Body of pancreas (tissue), 4 donors: ENCODE results near the gene SLC29A2. TPM values are rescaled to one million over a fixed set of nuclear protein-coding genes. Genes with fewer than 3 reads are reported as not detected.

Experiments
- ATAC-seq: fragments of 150-250 bp; one replicate; pipeline ENCODE4 v1.9.1; 2016
- DNase-seq, 4 donors: peaks; one replicate each; pipeline ENCODE4 v3.0.0-alpha.2; 2019
- H3K27ac ChIP-seq, 4 donors: fragments of 200-600 bp; sonication (generic); 1 replicate in 3 of 4; 2 replicates in 1 of 4; pipeline versions ENCODE4 v1.5.1 to v1.6.1; 2016 to 2019; ENCODE audit warnings: mild to moderate bottlenecking in 1 of 4, mixed read lengths in 1 of 4, moderate library complexity in 1 of 4
- H3K27me3 ChIP-seq, 2 donors: fragments of 200-600 bp; sonication (generic); one replicate each; pipeline ENCODE4 v1.6.0; 2016; ENCODE audit warnings: mild to moderate bottlenecking in 1 of 2
- H3K36me3 ChIP-seq, 2 donors: fragments of 200-600 bp; sonication (generic); replicated peaks in 1 of 2; 2 replicates each; pipeline ENCODE4 v1.5.1; 2016; ENCODE audit warnings: low read depth in 2 of 2; ENCODE audit not compliant: insufficient read depth in 1 of 2
- H3K4me1 ChIP-seq: fragments of 200-600 bp; sonication (generic); one replicate; pipeline ENCODE4 v1.6.0; 2016
- H3K4me3 ChIP-seq, 2 donors: fragments of 200-600 bp; sonication (generic); 1 replicate in 1 of 2; 2 replicates in 1 of 2; pipeline ENCODE4 v1.5.1; 2016 to 2019
- H3K9me3 ChIP-seq, 3 donors: fragments of 200-600 bp; sonication (generic); 1 replicate in 2 of 3; 2 replicates in 1 of 3; pipeline ENCODE4 v1.5.1; 2016
- POLR2A ChIP-seq, 3 donors: fragments of 450-650 bp; IDR thresholded peaks; one replicate each; pipeline ENCODE4 v1.6.1; 2016; ENCODE audit warnings: antibody characterized with exemption in 3 of 3, mild to moderate bottlenecking in 2 of 3
- WGBS, 2 donors: methylation state at CpG; one replicate each; pipeline ENCODE4 v1.1.5; 2017; 5-methylcytosine and 5-hydroxymethylcytosine counted together
- intact Hi-C: fragments of 100-400 bp; cut with DNase I; formaldehyde crosslinking; loops from one replicate; pipeline ENCODE4 v1.15.1; 2023
- total RNA-seq, 2 donors: library from RNA; depleted of rRNA; stranded (reverse); fragments of >200 nt; gene quantifications; one replicate each; pipeline ENCODE4 v1.1.0, GENCODE V29; 2016
- TF ChIP-seq, protein P1 (sequence below), 7 experiments: fragments of 450-650 bp in 4 of 7; fragments of 200-600 bp in 3 of 7; sonication (generic) in 3 of 7; IDR thresholded peaks; one replicate each; pipeline ENCODE4 v1.5.1; 2016 to 2019; ENCODE audit warnings: antibody characterized with exemption in 7 of 7

SLC29A2 gene
- total RNA-seq, 2 donors from 2014 or later: 5.4 to 14.2 TPM

DNA sequence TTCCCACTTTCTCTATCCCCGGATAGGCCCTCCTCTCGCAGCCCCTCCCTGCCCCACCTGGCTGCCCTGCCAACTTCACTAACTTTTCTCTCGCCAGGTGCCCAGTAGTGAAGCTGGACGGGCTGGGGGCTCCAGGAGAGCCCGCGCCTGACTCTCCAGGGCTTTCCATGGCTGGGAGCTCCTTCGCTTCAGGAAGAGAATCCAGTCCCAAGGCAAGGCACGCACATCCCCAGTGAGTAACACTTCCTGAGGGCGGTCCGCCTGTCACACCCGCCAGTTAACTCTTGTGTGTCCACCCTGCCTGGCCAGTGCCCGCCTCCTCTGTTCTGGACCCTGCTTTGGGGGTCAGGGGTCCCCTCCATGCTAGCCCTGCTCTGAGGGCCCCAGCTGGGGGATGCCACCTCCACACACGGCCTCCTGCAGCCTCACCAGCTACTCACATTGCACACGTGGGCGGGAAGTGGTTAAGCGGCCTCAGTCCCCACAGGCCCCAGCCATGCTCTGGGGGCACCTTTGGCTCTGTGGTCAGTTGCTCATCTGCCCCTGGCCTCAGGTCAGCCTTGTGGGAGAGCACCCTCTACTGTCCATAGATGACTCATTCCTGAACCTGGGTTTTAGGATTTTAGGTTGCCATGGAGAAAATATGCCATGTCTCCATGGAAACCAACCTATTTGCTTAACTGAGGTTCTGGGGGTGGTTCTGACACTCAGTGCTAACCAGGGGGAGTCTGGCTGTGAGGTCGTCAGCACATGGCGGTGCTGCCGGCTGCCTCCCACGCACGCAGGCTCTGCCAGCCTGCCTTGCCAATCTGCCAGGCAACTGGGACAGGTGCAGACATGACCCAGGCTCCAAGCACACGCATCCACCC lies 35.1 kb downstream of the SLC29A2 start, which contains the start of gene RIN1:
Gene RIN1, minus strand, starts transcription at position 201 of the 869 bp plus-strand sequence. Its CDS starts 32 bp downstream, at position 169.
- H3K27me3 ChIP-seq: no peaks in the 10 kb centered on the region
- ATAC-seq (peak; percentile 72), DNase-seq (peak; percentile 56 to 75 (median 65))
- intact Hi-C loops: no loop called here
- H3K9me3 ChIP-seq: no peaks in the 10 kb centered on the region
- WGBS, 2 donors: 3 to 4% methylated on average over 9 to 21 of the region's 22 CpGs
- peak within 1 kb of the TSS in 1 of 2 donors; percentile 18 for H3K4me3 ChIP-seq
- peaks cover 1 to 13% of the 10 kb centered on the region in 2 donors for H3K36me3 ChIP-seq
- H3K4me1 ChIP-seq: peaks cover 30% of the 10 kb centered on the region
- H3K27ac ChIP-seq: peak within 1 kb of the TSS in 3 of 4 donors; percentile 31 to 74 (median 69)
- TF ChIP-seq, protein P1, sequence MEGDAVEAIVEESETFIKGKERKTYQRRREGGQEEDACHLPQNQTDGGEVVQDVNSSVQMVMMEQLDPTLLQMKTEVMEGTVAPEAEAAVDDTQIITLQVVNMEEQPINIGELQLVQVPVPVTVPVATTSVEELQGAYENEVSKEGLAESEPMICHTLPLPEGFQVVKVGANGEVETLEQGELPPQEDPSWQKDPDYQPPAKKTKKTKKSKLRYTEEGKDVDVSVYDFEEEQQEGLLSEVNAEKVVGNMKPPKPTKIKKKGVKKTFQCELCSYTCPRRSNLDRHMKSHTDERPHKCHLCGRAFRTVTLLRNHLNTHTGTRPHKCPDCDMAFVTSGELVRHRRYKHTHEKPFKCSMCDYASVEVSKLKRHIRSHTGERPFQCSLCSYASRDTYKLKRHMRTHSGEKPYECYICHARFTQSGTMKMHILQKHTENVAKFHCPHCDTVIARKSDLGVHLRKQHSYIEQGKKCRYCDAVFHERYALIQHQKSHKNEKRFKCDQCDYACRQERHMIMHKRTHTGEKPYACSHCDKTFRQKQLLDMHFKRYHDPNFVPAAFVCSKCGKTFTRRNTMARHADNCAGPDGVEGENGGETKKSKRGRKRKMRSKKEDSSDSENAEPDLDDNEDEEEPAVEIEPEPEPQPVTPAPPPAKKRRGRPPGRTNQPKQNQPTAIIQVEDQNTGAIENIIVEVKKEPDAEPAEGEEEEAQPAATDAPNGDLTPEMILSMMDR (IDR thresholded peaks at IDR 0.05): peak in 4 of 7 experiments; percentile 25 to 38 (median 32)
- TF ChIP-seq POLR2A (IDR thresholded peaks at IDR 0.05): peak in 2 of 3 donors; percentile 45 to 52

DNA sequence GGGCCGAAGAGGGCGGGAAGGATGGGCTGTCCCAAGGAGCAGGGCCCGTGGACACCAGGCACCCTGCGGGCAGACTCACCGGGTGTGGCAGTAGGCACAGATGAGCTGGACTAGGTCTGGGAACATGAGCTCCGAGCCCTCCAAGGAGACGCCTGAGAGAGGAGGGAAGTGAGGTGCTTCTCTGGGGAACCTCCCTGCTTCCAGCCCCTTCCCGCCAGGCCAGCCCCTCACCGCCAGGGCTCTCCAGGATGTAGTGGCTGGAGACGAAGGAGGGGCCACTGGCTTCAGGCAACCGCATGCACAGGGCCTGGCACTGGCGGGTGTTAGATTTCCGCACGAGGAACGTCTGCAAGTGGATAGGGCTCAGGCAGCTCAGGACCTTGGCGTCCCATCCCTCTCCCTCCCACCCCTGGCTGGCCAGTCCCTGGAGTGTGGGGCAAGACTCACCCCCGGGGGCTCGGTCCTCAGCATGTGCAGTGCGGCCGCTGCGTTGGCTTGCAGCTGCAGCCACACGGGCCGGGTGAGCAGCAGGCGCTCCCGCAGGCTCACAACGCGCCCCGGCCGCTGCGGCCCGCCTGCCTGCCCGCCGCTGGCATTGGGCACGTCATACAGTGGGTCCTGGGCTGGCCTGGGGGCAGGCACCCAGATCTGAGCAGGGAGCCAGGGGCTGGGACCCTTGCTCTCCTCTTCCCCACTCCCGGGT lies 35.9 kb downstream of the SLC29A2 start:
- H3K36me3 ChIP-seq: peaks cover 0 to 6% of the 10 kb centered on the region in 2 donors
- no peaks in the 10 kb centered on the region for H3K9me3 ChIP-seq
- DNase-seq: no peak
- peak overlapping the region in 3 of 4 donors; percentile 31 to 74 (median 69) for H3K27ac ChIP-seq
- no peaks in the 10 kb centered on the region for H3K27me3 ChIP-seq
- intact Hi-C loops: no loop called here
- peak overlapping the region in 1 of 2 donors; percentile 18 for H3K4me3 ChIP-seq
- H3K4me1 ChIP-seq: peaks cover 30% of the 10 kb centered on the region
- TF ChIP-seq, protein P1 (IDR thresholded peaks at IDR 0.05): no peak
- TF ChIP-seq POLR2A (IDR thresholded peaks at IDR 0.05): no peak
- 20 to 21% methylated on average over 20 to 33 of the region's 35 CpGs for WGBS, 2 donors
- peak; percentile 29 for ATAC-seq

DNA sequence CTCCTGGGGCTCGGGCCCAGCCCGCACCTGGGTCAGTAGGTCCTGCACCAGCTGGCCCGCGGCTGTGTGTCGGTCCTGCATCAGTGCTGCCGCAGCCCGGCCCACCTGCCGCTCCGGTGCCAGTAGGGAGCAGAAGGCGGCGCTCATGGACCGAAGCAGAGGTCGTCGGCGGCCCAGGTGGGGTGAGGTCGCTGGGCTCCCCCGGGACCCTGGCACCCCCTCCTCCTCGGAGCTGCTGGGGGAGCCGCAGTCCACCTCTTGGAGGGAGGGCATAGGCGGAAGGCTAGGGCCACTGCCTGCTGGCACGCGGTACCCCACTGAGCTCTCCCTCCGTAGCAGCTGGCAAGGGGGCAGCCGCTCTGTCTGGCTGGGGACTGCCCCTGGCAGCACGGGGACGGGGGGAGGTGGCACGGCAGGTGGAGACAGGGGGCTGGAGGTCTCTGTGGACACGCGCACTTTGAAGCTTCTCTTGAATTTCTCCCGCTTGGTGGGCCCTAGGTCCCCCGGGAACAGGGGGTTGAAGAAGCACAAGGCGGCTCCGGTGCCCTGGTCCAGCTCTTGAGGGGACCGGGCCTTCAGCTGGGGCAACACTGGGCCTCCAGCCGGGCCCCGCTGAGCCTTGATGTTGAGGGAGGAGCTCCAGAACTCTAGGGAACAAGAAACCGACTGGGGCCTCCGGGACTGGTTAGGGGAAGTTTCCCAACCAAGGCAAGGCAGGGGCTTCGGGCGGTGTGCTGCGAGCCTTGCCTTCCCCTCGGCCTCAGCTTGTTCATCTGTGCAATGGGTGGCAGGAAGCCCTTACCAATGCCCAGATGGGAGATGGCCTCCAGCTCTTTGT lies 36.7 kb downstream of the SLC29A2 start:
- DNase-seq: no peak
- 78 to 94% methylated on average over 9 to 25 of the region's 42 CpGs for WGBS, 2 donors
- Histone ChIP-seq H3K9me3 (no peaks in the 10 kb centered on the region), H3K4me1 (peaks cover 30% of the 10 kb centered on the region), H3K36me3 (peaks cover 0 to 2% of the 10 kb centered on the region in 2 donors), H3K27me3 (no peaks in the 10 kb centered on the region), H3K4me3 (no peak overlapping the region), H3K27ac (no peak overlapping the region)
- intact Hi-C loops: no loop called here
- no peak for ATAC-seq
- TF ChIP-seq POLR2A (IDR thresholded peaks at IDR 0.05): no peak
- TF ChIP-seq, protein P1 (IDR thresholded peaks at IDR 0.05): no peak

DNA sequence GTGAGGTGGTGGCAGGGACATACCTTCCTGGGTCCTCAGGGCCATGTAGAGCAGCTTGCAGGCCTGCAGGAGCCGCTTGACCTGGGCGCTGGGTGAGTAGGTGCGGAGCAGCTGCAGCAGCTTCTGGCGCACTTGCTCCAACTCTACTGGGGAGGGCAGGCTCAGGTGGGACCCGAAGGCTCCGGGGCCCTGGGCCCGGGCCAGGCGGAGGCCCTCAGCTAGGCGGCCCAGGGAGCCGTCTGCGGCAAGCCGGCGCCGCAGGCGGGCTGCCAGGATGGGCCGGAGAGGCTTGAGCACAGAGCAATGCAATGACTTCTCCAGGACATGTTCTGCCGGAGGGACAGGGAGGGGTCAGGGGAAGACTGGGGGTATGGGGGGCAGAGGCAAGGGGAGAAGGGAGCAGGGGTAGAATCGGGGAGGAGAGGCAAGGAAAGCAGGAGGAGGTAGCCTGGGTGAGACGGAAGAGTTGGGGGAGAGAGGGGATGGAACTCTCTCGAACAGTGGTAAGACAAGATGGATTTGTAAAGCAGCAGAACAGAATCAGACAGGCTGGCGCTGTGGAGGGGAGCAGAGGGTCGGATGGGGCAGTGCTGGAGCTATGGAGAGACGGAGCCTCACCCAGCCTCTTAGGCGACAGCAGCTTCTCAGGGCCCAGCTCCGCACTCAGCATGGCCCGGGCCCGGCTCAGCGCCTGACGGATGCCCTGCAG lies 37.5 kb downstream of the SLC29A2 start:
- 84 to 96% methylated on average over 9 to 27 of the region's 29 CpGs for WGBS, 2 donors
- H3K4me3 ChIP-seq: no peak overlapping the region
- intact Hi-C loops: no loop called here

More for the DNA sequence above, 37.5 kb downstream of the SLC29A2 start:
- no peak for TF ChIP-seq POLR2A (IDR thresholded peaks at IDR 0.05)
- TF ChIP-seq, protein P1 (IDR thresholded peaks at IDR 0.05): no peak
- Histone ChIP-seq H3K27ac (no peak overlapping the region), H3K4me1 (peaks cover 30% of the 10 kb centered on the region), H3K27me3 (no peaks in the 10 kb centered on the region), H3K9me3 (no peaks in the 10 kb centered on the region), H3K36me3 (peaks cover 0 to 2% of the 10 kb centered on the region in 2 donors)
- ATAC-seq (no peak), DNase-seq (no peak)
